IMR-90 (cell line): ENCODE data around the gene PRKAR2A. TPM values are rescaled to one million over a fixed set of nuclear protein-coding genes. Genes with fewer than 3 reads are reported as not detected.

Experiments used
- ATAC-seq: fragments of 200-7000 bp; cut with Tn5 transposase; 2 replicates; pipeline ENCODE4 v1.9.1; 2020; ENCODE audit warnings: low read depth, mild to moderate bottlenecking, moderate library complexity
- BruUV-seq: library from RNA; stranded (reverse); fragments of 400-500 nt; replicated peaks from 2 replicates; lab custom pipeline; 2021; lab: Mats Ljungman, UMichigan
- CTCF ChIA-PET: fragments of 300-600 bp; formaldehyde crosslinking; extraction: SDS; loops from one replicate; lab custom pipeline; 2021; ENCODE audit warnings: antibody characterized with exemption; lab: Yijun Ruan, JAX
- POLR2A ChIA-PET: fragments of 300-600 bp; sonication (Branson Sonifier 250); formaldehyde crosslinking; loops from one replicate; lab custom pipeline; 2022; ENCODE audit warnings: antibody characterized with exemption; ENCODE audit not compliant: unreplicated experiment; lab: Charles Lee
- DNase-seq: peaks from one replicate; pipeline ENCODE4 v3.0.0; 2013
- H2AFZ ChIP-seq: replicated peaks from 2 replicates; pipeline ENCODE3; 2013; ENCODE audit warnings: low read length, mild to moderate bottlenecking; ENCODE audit not compliant: poor library complexity
- H2AK5ac ChIP-seq: 2 replicates; pipeline ENCODE4 v1.6.1; 2013; ENCODE audit warnings: low read depth, low read length, inconsistent platforms
- H2AK9ac ChIP-seq: replicated peaks from 2 replicates; pipeline ENCODE3; 2013; ENCODE audit warnings: mild to moderate bottlenecking, low read depth, low read length, moderate library complexity; ENCODE audit not compliant: poor library complexity
- H2BK120ac ChIP-seq: 2 replicates; pipeline ENCODE4 v1.6.1; 2013; ENCODE audit warnings: low read depth, low read length, inconsistent platforms
- H2BK15ac ChIP-seq: 3 replicates; pipeline ENCODE4 v1.6.1; 2013; ENCODE audit warnings: low read depth, low read length, inconsistent platforms
- H2BK20ac ChIP-seq: 2 replicates; pipeline ENCODE4 v1.6.1; 2013; ENCODE audit warnings: low read depth, mild to moderate bottlenecking, inconsistent platforms, low read length, moderate library complexity
- H2BK5ac ChIP-seq: 2 replicates; pipeline ENCODE4 v1.6.1; 2013; ENCODE audit warnings: mild to moderate bottlenecking, low read depth, low read length, inconsistent platforms; ENCODE audit not compliant: poor library complexity, severe bottlenecking
- H3K14ac ChIP-seq: replicated peaks from 2 replicates; pipeline ENCODE4 v1.6.1; 2013; ENCODE audit warnings: low read depth, low read length, inconsistent platforms
- H3K18ac ChIP-seq: 2 replicates; pipeline ENCODE4 v1.6.1; 2013; ENCODE audit warnings: low read depth, low read length, control low read depth
- H3K23ac ChIP-seq: 2 replicates; pipeline ENCODE4 v1.6.1; 2013; ENCODE audit warnings: low read depth, low read length, inconsistent platforms
- H3K27ac ChIP-seq: 2 replicates; pipeline ENCODE4 v1.5.1; 2013; ENCODE audit warnings: mild to moderate bottlenecking, control low read depth, low read length; ENCODE audit not compliant: insufficient read depth
- H3K27me3 ChIP-seq: 2 replicates; pipeline ENCODE4 v1.6.1; 2013; ENCODE audit warnings: low read length; ENCODE audit not compliant: control insufficient read depth, insufficient read depth
- H3K36me3 ChIP-seq: 2 replicates; pipeline ENCODE4 v1.6.1; 2013; ENCODE audit warnings: low read length, mixed read lengths; ENCODE audit not compliant: control insufficient read depth, insufficient read depth
- H3K4ac ChIP-seq: 2 replicates; pipeline ENCODE4 v1.6.1; 2013; ENCODE audit warnings: low read depth, low read length, inconsistent platforms
- H3K4me1 ChIP-seq: 2 replicates; pipeline ENCODE4 v1.6.1; 2013; ENCODE audit warnings: low read length, mixed read lengths; ENCODE audit not compliant: control insufficient read depth, insufficient read depth
- H3K4me2 ChIP-seq: 2 replicates; pipeline ENCODE4 v1.6.1; 2013; ENCODE audit warnings: low read depth, mild to moderate bottlenecking, control low read depth, low read length, moderate library complexity
- H3K4me3 ChIP-seq: 2 replicates; pipeline ENCODE4 v1.5.1; 2013; ENCODE audit warnings: low read depth, mild to moderate bottlenecking, control low read depth, low read length, moderate library complexity; ENCODE audit not compliant: insufficient read depth
- H3K56ac ChIP-seq: 2 replicates; pipeline ENCODE4 v1.6.1; 2013; ENCODE audit warnings: low read length, inconsistent platforms; ENCODE audit not compliant: insufficient read depth; ENCODE audit errors: extremely low read depth
- H3K79me1 ChIP-seq, 2 experiments: 2 replicates each; pipeline ENCODE4 v1.6.1; 2013; ENCODE audit warnings: low read length in 2 of 2, inconsistent platforms in 1 of 2, low read depth in 1 of 2
- H3K9ac ChIP-seq: 2 replicates; pipeline ENCODE4 v1.6.1; 2013; ENCODE audit warnings: low read depth, low read length, control low read depth
- H3K9me1 ChIP-seq: 2 replicates; pipeline ENCODE4 v1.6.1; 2013; ENCODE audit warnings: low read length, inconsistent platforms; ENCODE audit not compliant: insufficient read depth
- H3K9me3 ChIP-seq: 2 replicates; pipeline ENCODE4 v1.6.1; 2013; ENCODE audit warnings: low read length; ENCODE audit not compliant: control insufficient read depth, insufficient read depth
- H4K20me1 ChIP-seq: 2 replicates; pipeline ENCODE4 v1.6.1; 2013; ENCODE audit warnings: low read length, inconsistent platforms; ENCODE audit not compliant: insufficient read depth
- H4K5ac ChIP-seq: 2 replicates; pipeline ENCODE4 v1.6.1; 2013; ENCODE audit warnings: mild to moderate bottlenecking, low read depth, low read length, control low read depth
- H4K8ac ChIP-seq, 2 experiments: 2 replicates each; pipeline ENCODE4 v1.6.1; 2013; ENCODE audit warnings: low read depth in 2 of 2, low read length in 2 of 2, control low read depth in 1 of 2, inconsistent platforms in 1 of 2
- H4K91ac ChIP-seq: 2 replicates; pipeline ENCODE4 v1.6.1; 2013; ENCODE audit warnings: low read depth, low read length, inconsistent platforms; ENCODE audit not compliant: insufficient read depth
- CEBPB ChIP-seq: IDR thresholded peaks from 2 replicates; pipeline ENCODE4 v1.6.1; 2012; ENCODE audit warnings: low read depth, low read length, improper control_type of control experiment
- CHD1 ChIP-seq: IDR thresholded peaks from 2 replicates; pipeline ENCODE4 v1.6.1; 2012; ENCODE audit warnings: low read depth, low read length, improper control_type of control experiment
- MAFK ChIP-seq: IDR thresholded peaks from 2 replicates; pipeline ENCODE4 v1.6.1; 2012; ENCODE audit warnings: low read depth, low read length, improper control_type of control experiment
- RFX5 ChIP-seq: IDR thresholded peaks from 2 replicates; pipeline ENCODE4 v1.8.0; 2012; ENCODE audit warnings: low read depth, mild to moderate bottlenecking, low read length, moderate library complexity
- SMC3 ChIP-seq: fragments of 150-350 bp; IDR thresholded peaks from 2 replicates; pipeline ENCODE4 v1.6.1; 2016; ENCODE audit warnings: low read depth, mild to moderate bottlenecking, antibody characterized with exemption, low read length, moderate library complexity
- WGBS, 2 experiments: methylation state at CpG; one replicate each; pipeline versions ENCODE4 v1.1.5 to v1.1.7; 2013; ENCODE audit warnings: missing lambda C conversion rate in 2 of 2; ENCODE audit not compliant: insufficient read length in 1 of 2; ENCODE audit errors: extremely low coverage in 2 of 2; 5-methylcytosine and 5-hydroxymethylcytosine counted together
- dilution Hi-C: fragments of 300-500 bp; cut with HindIII; formaldehyde crosslinking; loops from one replicate; pipeline ENCODE4 v1.14.3; 2018; ENCODE audit warnings: low sequenced_read_pairs; ENCODE audit not compliant: unreplicated experiment
- in situ Hi-C: fragments of 300-500 bp; cut with MboI; formaldehyde crosslinking; loops from 3 replicates; pipeline ENCODE4 v1.14.3; 2019; ENCODE audit warnings: low sequenced_read_pairs, inconsistent platforms, mixed read lengths
- intact Hi-C: fragments of 100-400 bp; cut with micrococcal nuclease; formaldehyde crosslinking; loops from 2 replicates; pipeline ENCODE4 v1.10.0; 2022
- polyA plus RNA-seq, 3 experiments: library from polyadenylated mRNA; depleted of rRNA; stranded (reverse); fragments of >200 nt; gene quantifications; 2 replicates each; pipeline ENCODE4 v1.2.3, GENCODE V29; 2012; ENCODE audit warnings: low replicate concordance in 1 of 3
- total RNA-seq: library from RNA; depleted of rRNA; stranded (reverse); fragments of >200 nt; gene quantifications from 2 replicates; pipeline ENCODE4 v1.2.3, GENCODE V29; 2012

The PRKAR2A gene
- total and polyA plus RNA-seq, 2 of the 4 experiments (the other 2 are of a cell fraction) = 11.3 to 48.2 TPM

DNA sequence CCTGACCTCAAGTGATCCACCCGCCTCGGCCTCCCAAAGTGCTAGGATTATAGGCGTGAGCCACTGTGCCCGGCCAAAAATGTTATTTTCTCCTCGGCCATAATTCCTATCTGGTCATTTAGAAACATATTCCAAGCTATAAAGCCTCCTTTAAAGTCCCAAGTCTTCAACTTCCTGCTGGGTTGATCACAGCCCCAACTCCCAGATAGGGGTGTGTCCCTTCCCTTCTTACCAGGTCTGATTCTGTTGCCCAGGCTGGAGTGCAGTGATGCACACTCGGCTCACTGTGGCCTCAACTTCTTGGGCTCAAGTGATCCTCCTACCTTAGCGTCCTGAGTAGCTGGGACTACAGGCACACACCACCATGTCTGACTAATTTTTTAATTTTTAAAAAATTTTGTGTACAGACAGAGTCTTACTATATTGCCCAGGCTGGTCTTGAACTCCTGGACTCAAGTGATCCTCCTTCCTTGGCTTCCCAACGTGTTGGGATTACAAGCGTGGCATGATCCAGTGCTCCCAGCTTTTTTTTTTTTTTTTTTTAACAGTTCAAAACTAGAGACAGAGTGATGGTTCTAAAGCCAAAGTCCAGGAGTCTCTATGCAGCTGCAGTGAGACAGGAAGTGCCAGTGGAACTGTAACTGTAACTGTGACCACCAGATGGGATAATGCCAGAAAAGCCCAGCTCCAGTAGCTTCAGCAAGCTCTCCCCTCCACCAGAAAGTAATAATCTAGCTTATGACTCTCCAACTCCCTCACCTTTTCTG lies 8.2 kb upstream of the PRKAR2A start (continued):
- TF ChIP-seq CEBPB = no peak

DNA sequence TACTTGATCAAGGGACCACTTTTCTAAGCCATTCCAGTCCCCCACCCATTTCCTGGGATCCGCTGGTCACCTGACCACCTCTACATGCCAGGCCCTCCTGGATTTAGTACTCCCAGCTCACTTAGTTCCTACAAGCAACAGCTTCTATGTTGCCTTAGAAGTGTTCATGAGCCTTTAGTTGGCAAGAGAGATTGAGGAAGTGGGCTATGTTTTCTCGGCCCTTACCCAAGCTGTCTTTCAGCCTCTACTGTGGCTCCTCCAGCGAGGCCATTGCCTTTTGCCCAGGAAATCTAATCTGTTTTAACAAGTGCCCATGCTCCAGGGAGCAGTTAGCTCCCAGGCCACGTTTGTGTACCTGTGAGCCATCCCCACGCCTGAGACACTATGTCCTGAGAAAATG lies 4.5 kb upstream of the PRKAR2A start:
- no peak for TF ChIP-seq CHD1
- no peak for TF ChIP-seq MAFK
- no peak for TF ChIP-seq RFX5
- TF ChIP-seq SMC3 = no peak
- Histone ChIP-seq H4K8ac (no peak overlapping the region), H2BK20ac (no peak overlapping the region), H2BK120ac (no peak overlapping the region), H3K79me1 (peaks cover 0 to 10% of the 10 kb centered on the region in 2 experiments; a peak in 3 of 4 replicates), H3K4me1 (no peaks in the 10 kb centered on the region; the same call in 1 of the 2 replicates), H3K14ac (no peak overlapping the region), H2AFZ (no peak overlapping the region), H3K27ac (no peak overlapping the region), H3K4ac (no peak overlapping the region), H3K9me1 (peaks cover 12% of the 10 kb centered on the region), H3K9me3 (no peaks in the 10 kb centered on the region), H2AK5ac (no peak overlapping the region), H3K4me2 (no peak overlapping the region), H3K23ac (no peak overlapping the region), H3K9ac (no peak overlapping the region), H4K91ac (no peak overlapping the region), H4K20me1 (no peaks in the 10 kb centered on the region), H2BK5ac (no peak overlapping the region), H3K56ac (no peak overlapping the region), H2BK15ac (no peak overlapping the region), H3K18ac (no peak overlapping the region), H3K27me3 (no peaks in the 10 kb centered on the region), H3K4me3 (no peak overlapping the region), H3K36me3 (peaks cover 2% of the 10 kb centered on the region; the same call in 1 of the 2 replicates), H2AK9ac (no peak overlapping the region), H4K5ac (no peak overlapping the region)
- DNase-seq (no peak), ATAC-seq (no peak)
- in situ Hi-C loops = no loop called here
- intact Hi-C loops = no loop called here
- WGBS, 2 experiments = 78% methylated on average over 4 of the region's 5 CpGs; no CpG with 5 or more reads in 1 of the 2 experiments
- dilution Hi-C loops = no loop called here
- ChIA-PET CTCF (no interaction called here), POLR2A (no interaction called here)
- no TSS peak for BruUV-seq
